GM18502 (cell line): ENCODE results near the gene C9orf85.
A peak's percentile ranks its signal among the peaks of the same experiment; 100 is the strongest.

Experiments
- ATAC-seq: cut with Tn5 transposase; IDR thresholded peaks from one replicate; pipeline ENCODE4 v1.9.1; 2021; ENCODE audit warnings: mild to moderate bottlenecking; ENCODE audit not compliant: unreplicated experiment, poor library complexity

C9orf85 gene

DNA sequence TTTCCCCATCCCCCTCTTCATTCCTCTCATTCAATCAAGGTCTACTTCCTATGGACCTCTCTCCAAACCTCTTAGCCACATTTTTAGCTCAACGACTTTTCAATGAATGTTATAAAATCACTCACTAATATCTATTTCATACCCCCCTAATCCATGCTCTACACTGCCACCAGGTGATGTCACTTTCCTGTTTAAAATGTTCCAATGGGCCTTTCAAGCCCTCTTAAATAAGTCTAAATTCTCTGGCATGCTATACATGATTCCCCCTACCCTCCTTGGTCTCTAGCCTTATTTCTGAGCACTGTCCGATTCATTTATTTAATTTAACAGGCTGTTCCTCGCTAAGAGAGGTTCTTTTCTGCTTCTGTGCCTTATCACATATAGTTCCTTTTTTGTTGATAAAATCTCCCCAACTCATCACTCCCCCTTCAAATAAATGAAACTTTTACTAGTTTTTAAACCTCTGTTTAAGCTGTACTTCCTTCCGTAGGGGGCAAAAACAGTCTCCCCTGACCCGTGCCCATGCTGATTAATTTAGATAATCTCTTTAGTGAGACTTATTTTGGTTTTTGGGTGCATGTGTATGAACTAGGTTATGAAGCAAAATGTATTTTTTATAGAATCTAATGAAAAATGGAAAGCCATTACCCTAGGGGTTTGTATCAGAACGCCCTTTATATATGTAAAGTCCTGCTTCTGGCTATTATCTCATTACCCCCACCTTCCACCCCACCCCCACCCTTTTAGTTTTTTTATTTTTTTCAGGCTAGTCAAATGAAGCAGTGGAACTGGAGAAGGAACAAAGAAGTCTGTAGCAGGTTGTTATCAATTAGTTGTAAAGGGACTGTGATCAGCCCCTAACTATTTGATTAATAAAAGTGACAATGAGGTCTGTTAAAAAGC lies 9.5 kb upstream of the C9orf85 start:
- ATAC-seq = no peak

GRCh38 chr9:71904076-71904475 lies 7.4 kb upstream of the C9orf85 start:
- ATAC-seq = no peak

GRCh38 chr9:71908825-71909224 lies 2.6 kb upstream of the C9orf85 start:
- no peak for ATAC-seq

DNA sequence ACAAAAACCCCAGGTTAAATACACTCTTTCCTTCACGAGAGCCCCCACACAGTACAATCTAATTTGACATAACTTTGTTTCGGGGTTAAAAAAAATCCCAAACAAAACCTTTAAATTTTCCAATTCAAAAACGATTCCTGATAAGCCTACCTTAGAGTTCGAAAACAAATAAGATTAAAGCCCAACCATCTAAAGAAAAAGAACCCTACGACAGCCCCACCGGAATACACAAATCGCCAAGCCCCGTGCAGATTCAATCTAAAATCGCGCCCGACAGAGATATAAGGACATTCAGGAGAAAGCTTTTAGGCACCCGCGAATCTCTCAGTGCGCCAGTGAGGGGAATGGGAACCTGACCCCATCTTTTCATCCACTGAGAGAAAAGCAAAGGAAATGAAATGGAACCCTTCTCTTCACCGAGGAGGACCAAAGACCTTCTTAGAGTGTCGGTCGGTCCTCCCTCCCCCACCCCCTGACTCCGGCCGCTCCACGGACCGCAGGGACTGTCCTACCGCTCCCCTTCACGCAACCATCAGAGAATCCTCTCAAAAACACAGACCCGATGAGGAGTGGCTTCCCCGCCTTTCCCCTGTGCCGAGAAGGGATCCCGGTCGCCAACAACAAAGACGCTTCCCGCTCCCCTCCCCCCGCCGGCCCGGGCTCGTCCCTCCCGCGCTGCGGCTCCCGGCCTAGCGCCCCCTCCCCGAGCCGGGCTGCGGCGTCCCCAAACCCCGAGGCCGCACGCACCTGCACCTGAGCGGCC lies 1.4 kb upstream of the C9orf85 start:
- peak; percentile 11 for ATAC-seq

DNA sequence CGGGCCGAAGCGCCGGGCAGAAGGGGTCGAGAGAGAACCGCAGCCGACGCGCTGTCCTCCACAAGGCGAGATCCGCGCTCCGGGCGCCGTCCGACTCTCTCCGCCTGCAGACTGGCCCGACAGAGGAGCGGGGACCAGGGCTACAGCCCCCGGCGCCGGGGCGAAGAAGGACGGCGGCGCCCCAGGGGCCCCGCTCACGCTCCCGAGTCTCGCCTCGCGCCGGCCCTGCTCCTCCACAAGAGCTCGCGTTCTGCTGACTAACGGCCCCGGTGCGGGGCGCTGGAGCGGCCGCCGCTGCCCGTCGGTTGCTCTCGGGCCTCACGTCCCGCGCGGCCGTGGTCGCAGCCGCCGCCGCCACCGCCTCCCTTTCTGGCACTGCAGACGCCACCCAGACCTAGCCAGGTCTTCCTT lies 784 bp upstream of the C9orf85 start:
- peak; percentile 21 for ATAC-seq

DNA sequence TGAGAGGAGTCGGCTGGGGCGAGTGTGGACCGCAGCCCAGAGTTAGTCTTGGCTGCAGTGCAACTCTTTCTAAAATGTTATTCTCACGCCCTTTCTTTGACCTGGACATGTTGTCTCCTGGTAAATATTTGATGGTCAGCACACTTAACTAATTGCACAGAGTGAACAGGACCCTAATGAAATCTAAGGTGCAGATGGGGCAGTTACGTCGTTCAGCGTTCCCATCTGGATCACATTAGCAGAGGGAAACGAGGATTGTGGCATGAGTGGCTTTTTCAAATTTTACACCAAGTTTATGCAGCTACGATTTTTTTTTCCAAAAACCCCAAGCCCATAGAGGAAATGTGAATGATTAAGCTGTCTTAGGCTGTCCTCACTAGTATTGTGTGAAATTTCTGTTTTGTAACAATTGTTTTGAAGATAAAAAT lies 483 bp downstream of the C9orf85 start:
- ATAC-seq = no peak

GRCh38 chr9:71915495-71915894 lies 4.1 kb downstream of the C9orf85 start:
- no peak for ATAC-seq

DNA sequence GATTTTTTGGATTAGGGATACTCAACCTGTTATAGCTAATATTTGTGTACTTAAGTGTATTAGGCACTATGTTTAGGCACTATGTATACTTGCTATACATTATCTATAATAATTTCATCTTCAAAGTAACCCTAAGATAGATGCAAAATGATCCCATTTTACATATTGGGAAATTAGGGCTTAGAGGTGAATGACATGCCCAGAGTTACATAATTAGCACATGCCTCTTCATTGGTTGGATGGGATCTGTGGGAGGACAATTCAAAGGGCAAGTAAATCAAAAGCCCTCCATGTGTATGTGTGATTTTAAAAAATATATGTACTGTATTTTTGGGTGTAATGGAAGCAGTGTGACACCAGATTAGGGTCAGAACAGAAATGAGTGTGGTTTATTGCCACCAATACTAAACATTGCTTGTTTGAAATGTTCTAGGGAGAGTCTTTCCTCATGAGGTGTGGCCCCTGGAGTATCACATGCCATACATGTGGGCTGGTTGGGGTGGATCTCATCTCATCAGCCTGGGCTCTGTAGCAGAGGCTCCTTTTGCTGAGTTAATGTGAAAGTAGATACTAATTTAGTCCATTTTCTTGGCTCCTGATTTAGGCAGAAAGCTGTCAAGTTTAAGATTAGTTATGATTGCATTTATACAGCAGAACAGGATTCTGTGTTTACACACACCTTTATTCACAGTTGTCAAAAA lies 5.5 kb downstream of the C9orf85 start:
- ATAC-seq = peak; percentile 87

GRCh38 chr9:71918419-71918818 lies 7.0 kb downstream of the C9orf85 start:
- ATAC-seq = no peak

DNA sequence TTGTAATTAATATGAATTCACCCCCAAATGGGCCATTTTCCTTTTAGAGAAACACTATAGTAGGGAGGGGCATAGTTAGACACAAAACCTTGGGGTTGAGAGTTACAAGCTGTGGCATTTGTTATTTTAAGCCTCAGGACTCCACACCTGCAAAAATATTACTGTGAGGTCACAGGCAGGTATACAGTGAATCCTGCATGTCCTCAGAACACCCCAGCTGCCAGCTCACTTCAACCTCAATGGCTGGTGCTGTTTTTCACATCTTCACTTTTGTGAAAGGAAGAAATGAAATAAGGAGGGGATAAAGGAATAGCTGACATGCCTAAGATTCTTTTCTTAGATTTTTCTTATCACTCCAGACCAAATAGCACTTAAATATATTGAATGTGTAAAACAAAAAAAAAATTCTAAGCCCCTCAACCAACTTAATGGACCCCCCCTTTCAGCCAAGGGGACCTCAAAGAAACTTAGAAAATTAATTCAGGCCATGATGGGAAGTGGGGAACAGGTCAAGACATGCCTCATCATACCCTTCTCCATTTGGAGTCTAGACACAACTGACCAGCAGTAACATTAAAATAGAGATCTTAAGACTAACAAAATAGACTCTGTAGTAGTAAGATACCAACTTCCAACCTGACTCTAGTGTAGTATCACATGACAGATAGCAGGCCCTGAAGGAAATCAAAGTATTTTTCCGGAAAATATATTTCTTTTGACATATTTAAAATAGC lies 9.2 kb downstream of the C9orf85 start:
- no peak for ATAC-seq

DNA sequence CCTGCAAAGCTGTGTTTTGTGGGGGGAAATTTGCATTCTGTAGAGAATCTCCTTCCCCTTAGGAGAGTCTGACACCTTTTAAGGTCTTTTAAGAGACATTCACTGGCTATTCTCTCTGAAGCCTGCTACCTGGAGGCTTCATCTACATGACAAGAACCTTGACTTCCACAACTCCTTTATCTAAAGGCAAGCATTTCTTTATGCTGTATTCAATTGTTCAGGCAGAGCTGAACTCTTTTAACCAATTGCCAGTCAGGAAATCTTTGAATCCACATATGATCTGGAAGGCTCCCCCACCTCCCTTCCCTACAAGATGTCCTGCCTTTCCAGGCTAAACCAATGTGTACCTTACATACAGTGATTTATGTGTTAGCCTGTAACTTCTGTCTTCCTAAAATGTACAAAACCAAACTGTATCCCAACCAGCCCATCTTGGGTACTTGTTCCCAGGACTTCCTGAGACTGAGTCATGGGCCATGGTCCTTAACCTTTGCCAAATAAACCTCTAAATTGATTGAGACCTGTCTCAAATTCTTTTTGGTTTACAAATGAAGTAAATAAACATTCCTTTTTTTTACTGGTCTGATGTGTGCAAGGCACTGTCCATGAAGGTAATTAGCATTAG lies 9.9 kb downstream of the C9orf85 start:
- ATAC-seq = no peak

DNA sequence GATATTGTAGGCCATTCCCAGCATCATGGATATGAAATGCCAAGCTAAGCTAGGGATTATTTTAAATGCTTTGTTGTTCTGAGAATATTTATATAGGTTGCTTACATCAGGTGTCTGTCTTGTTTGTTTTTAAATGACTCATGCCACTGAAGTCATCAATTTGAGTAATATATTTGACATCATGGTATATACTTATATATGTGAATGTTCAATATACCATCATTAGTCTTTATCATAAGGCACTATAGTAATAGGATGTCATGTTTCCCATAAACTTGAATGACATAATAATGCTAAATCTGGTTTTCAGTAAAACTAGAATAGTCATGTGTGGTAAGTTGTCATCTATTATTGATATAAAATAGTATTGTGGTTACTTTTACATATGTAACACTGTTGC lies 13.1 kb downstream of the C9orf85 start:
- no peak for ATAC-seq

DNA sequence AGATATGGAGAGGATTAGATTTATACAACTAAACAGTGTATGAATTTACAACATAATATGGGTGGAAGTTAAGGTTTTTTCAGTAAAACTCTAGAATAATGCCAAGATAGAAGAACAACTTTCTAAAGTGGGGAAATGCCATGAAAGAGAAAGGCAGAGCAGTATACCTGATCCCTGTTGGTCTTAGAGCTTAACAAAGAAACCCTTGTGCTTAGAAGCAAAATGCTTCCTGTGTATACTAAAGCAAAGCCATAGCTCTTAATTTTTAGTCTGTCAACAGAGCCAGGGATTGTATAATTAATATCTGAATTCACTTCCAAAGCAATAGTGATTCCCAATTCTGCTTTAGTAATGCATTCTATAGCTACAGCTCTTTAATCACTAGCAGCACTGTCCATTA lies 14.4 kb downstream of the C9orf85 start:
- no peak for ATAC-seq

DNA sequence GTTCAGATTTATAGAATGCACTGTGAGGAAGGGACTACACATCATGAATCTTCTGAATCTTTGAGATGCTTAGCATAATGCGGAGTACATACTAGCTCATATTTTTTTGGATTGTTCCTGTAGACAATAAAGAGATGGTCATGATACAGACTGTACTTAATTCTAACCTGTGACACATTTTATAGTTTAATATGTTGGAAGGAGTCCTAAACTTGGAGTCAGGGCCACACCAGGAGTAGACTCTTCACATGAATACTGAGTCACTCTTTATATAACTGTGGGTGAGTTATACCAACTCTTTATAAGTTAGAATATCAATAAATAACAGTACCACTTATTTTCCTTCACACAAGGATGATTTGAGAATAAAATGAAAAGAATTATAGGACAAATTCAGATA lies 16.9 kb downstream of the C9orf85 start:
- no peak for ATAC-seq

- no peak for ATAC-seq
Measured at GRCh38 chr9:71928806-71929205, 17.4 kb downstream of the C9orf85 start.

DNA sequence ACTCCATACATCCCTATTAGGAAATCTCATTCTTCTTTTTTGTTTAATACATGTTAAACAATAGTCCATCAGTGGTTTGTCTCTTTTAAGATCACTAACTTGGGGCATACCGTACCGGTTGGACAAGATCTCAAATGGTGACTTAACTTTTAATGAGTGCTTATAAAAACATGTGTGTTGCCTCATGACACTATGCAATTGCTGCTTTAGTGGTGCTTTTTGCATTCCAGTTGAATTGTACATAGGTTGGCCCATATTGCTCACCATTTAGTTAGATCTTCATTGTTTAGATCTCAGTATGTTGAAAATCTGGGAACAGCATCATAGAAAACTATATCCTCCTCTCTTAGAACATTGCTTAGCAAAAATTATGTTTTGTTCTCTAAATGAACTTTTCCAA lies 17.8 kb downstream of the C9orf85 start:
- ATAC-seq = no peak

GRCh38 chr9:71929791-71930440 lies 18.5 kb downstream of the C9orf85 start:
- ATAC-seq = no peak

GRCh38 chr9:71931166-71931565 lies 19.7 kb downstream of the C9orf85 start:
- ATAC-seq = no peak

- no peak for ATAC-seq
Measured at GRCh38 chr9:71936066-71936465, 24.6 kb downstream of the C9orf85 start.
